GM12878 (cell line): ENCODE results near the gene MYL11. TPM values are rescaled to one million over a fixed set of nuclear protein-coding genes. Genes with fewer than 3 reads are reported as not detected.

ENCODE experiments used
- BHLHE40 ChIP-seq, 2 experiments: fragments of 450-650 bp in 1 of 2; IDR thresholded peaks; 2 replicates each; pipeline ENCODE4 v1.6.1; 2011 to 2017; ENCODE audit warnings: low read depth in 2 of 2, borderline replicate concordance in 1 of 2, improper control_type of control experiment in 1 of 2, low read length in 1 of 2, mild to moderate bottlenecking in 1 of 2
- CREM ChIP-seq: IDR thresholded peaks from 2 replicates; pipeline ENCODE4 v1.6.1; 2014; ENCODE audit warnings: antibody characterized with exemption, low read depth
- ESRRA ChIP-seq: IDR thresholded peaks from 2 replicates; pipeline ENCODE4 v1.6.1; 2012; ENCODE audit warnings: mild to moderate bottlenecking, low read length, improper control_type of control experiment
- FOXK2 ChIP-seq: fragments of 450-650 bp; IDR thresholded peaks from 2 replicates; pipeline ENCODE4 v1.6.1; 2017; ENCODE audit warnings: mild to moderate bottlenecking, moderate library complexity
- HDAC6 ChIP-seq: fragments of 200-600 bp; sonication (generic); IDR thresholded peaks from one replicate; pipeline ENCODE4 v1.8.0; 2017; ENCODE audit warnings: antibody characterized with exemption; ENCODE audit not compliant: unreplicated experiment
- HDGF ChIP-seq: fragments of 450-650 bp; IDR thresholded peaks from 2 replicates; pipeline ENCODE4 v1.6.1; 2016; ENCODE audit warnings: antibody characterized with exemption
- IKZF1 ChIP-seq: fragments of 450-650 bp; conservative IDR thresholded peaks from 2 replicates; pipeline ENCODE4 v1.6.1; 2017; ENCODE audit warnings: antibody characterized with exemption, mild to moderate bottlenecking
- JUND ChIP-seq: IDR thresholded peaks from 2 replicates; pipeline ENCODE4 v1.6.1; 2012; ENCODE audit warnings: low read depth, mild to moderate bottlenecking, low read length, improper control_type of control experiment, moderate library complexity
- LARP7 ChIP-seq: fragments of 450-650 bp; IDR thresholded peaks from 2 replicates; pipeline ENCODE4 v1.6.1; 2017; ENCODE audit warnings: mild to moderate bottlenecking
- MLLT1 ChIP-seq: fragments of 450-650 bp; IDR thresholded peaks from 2 replicates; pipeline ENCODE4 v1.6.1; 2016; ENCODE audit warnings: mild to moderate bottlenecking
- NFYA ChIP-seq: IDR thresholded peaks from 2 replicates; pipeline ENCODE4 v1.6.1; 2011; ENCODE audit warnings: low read depth, mild to moderate bottlenecking, low read length, improper control_type of control experiment, borderline replicate concordance
- PAX8 ChIP-seq: fragments of 450-650 bp; IDR thresholded peaks from 2 replicates; pipeline ENCODE4 v1.6.1; 2017; ENCODE audit warnings: mild to moderate bottlenecking, moderate library complexity
- RB1 ChIP-seq: fragments of 450-650 bp; formaldehyde crosslinking; IDR thresholded peaks from 2 replicates; pipeline ENCODE4 v1.6.1; 2017; ENCODE audit warnings: mild to moderate bottlenecking, borderline replicate concordance
- SMARCA5 ChIP-seq: fragments of 450-650 bp; IDR thresholded peaks from 2 replicates; pipeline ENCODE4 v1.6.1; 2017; ENCODE audit warnings: mild to moderate bottlenecking
- SPI1 ChIP-seq: IDR thresholded peaks from 2 replicates; pipeline ENCODE4 v1.6.1; 2011; ENCODE audit warnings: low read depth, mild to moderate bottlenecking, low read length, moderate library complexity, borderline replicate concordance; ENCODE audit not compliant: insufficient read depth
- STAT1 ChIP-seq: fragments of 450-650 bp; conservative IDR thresholded peaks from 2 replicates; pipeline ENCODE4 v1.6.1; 2014; ENCODE audit warnings: antibody characterized with exemption, mild to moderate bottlenecking
- WRNIP1 ChIP-seq: IDR thresholded peaks from 2 replicates; pipeline ENCODE4 v1.6.1; 2011; ENCODE audit warnings: low read depth, low read length, improper control_type of control experiment, borderline replicate concordance
- YY1 ChIP-seq: IDR thresholded peaks from 2 replicates; pipeline ENCODE4 v1.6.1; 2011; ENCODE audit warnings: low read depth, mild to moderate bottlenecking, low read length
- ZSCAN29 ChIP-seq: fragments of 450-650 bp; IDR thresholded peaks from 2 replicates; pipeline ENCODE4 v1.6.1; 2017; ENCODE audit warnings: mild to moderate bottlenecking, moderate library complexity
- polyA plus RNA-seq, 11 experiments: library from polyadenylated mRNA; depleted of rRNA in 4 of 11; unstranded in 6 of 11; stranded (reverse) in 5 of 11; fragments of >200 nt; fragmentation: Nextera tagmentation in 4 of 11; fragmentation: Illumina TruSeq in 1 of 11; extraction: Ambion mirVana in 4 of 11; extraction: Trizol in 1 of 11; gene quantifications; 1 replicate in 1 of 11; 2 replicates in 10 of 11; pipeline versions ENCODE4 v1.2.1 to v1.2.3, GENCODE V29; 2011 to 2016; ENCODE audit warnings: inconsistent platforms in 2 of 11, missing spikeins in 2 of 11, low read depth in 1 of 11
- total RNA-seq, 4 experiments: library from RNA; depleted of rRNA in 3 of 4; stranded (reverse); fragments of >200 nt in 3 of 4; fragmentation: Illumina TruSeq in 1 of 4; extraction: Trizol in 1 of 4; gene quantifications; 2 replicates each; pipeline versions ENCODE4 v1.2.1 to v1.2.3, GENCODE V29; 2013 to 2021
- TF ChIP-seq, protein P1 (sequence below): IDR thresholded peaks from 2 replicates; pipeline ENCODE4 v1.6.1; 2012; ENCODE audit warnings: low read depth, low read length, improper control_type of control experiment
- TF ChIP-seq, protein P2 (sequence below): fragments of 450-650 bp; IDR thresholded peaks from 2 replicates; pipeline ENCODE4 v1.6.1; 2017; ENCODE audit warnings: mild to moderate bottlenecking, low read depth, inconsistent platforms; ENCODE audit not compliant: poor library complexity, severe bottlenecking
- TF ChIP-seq, protein P3 (sequence below): IDR thresholded peaks from 2 replicates; pipeline ENCODE4 v1.6.1; 2012; ENCODE audit warnings: low read depth, low read length, improper control_type of control experiment
- TF ChIP-seq, protein P4 (sequence below): IDR thresholded peaks from 2 replicates; pipeline ENCODE4 v1.6.1; 2012; ENCODE audit warnings: mild to moderate bottlenecking, low read depth, low read length

The MYL11 gene
- total and polyA plus RNA-seq, 10 of the 15 experiments (the other 5 are each of a cell fraction or from before 2014, with no cell fraction given) = 0.19 to 1.2 (median 0.61) TPM; not detected in 5

DNA sequence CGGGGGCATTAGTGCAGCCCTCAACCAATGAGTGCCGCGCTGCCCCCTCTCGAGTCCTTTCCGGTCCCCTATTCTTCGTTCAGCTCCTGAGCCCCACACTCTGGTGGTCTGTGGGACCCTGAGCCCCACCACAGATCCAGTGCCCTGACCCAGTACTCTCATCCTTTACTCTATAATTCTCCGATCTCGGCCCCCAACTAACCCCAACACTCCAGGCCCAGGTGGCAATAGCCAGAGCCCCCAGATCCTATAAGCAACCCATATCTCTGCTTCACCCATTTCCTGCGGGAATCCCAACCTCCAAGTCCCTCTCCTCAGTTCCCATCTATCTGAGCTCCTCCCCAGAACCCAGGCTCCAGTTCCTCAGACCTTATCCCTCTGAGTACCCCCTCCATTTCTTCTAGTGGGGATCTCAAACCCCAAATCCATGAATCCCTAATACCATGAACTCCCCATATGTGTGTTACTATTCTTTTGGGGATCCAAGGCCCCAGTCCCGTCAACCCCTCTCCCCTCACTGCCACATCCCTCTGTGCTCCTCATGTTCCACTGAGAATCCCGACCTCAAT lies 3.3 kb upstream of the MYL11 start (continued):
- no peak for TF ChIP-seq SMARCA5
- TF ChIP-seq HDGF = no peak
- TF ChIP-seq HDAC6 = no peak
- no peak for TF ChIP-seq ESRRA
- TF ChIP-seq FOXK2 = no peak
- TF ChIP-seq, protein P1, sequence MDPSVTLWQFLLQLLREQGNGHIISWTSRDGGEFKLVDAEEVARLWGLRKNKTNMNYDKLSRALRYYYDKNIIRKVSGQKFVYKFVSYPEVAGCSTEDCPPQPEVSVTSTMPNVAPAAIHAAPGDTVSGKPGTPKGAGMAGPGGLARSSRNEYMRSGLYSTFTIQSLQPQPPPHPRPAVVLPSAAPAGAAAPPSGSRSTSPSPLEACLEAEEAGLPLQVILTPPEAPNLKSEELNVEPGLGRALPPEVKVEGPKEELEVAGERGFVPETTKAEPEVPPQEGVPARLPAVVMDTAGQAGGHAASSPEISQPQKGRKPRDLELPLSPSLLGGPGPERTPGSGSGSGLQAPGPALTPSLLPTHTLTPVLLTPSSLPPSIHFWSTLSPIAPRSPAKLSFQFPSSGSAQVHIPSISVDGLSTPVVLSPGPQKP = no peak
- no peak for TF ChIP-seq CREM
- TF ChIP-seq, protein P2, sequence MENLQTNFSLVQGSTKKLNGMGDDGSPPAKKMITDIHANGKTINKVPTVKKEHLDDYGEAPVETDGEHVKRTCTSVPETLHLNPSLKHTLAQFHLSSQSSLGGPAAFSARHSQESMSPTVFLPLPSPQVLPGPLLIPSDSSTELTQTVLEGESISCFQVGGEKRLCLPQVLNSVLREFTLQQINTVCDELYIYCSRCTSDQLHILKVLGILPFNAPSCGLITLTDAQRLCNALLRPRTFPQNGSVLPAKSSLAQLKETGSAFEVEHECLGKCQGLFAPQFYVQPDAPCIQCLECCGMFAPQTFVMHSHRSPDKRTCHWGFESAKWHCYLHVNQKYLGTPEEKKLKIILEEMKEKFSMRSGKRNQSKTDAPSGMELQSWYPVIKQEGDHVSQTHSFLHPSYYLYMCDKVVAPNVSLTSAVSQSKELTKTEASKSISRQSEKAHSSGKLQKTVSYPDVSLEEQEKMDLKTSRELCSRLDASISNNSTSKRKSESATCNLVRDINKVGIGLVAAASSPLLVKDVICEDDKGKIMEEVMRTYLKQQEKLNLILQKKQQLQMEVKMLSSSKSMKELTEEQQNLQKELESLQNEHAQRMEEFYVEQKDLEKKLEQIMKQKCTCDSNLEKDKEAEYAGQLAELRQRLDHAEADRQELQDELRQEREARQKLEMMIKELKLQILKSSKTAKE = no peak
- no peak for TF ChIP-seq STAT1
- TF ChIP-seq, protein P3, sequence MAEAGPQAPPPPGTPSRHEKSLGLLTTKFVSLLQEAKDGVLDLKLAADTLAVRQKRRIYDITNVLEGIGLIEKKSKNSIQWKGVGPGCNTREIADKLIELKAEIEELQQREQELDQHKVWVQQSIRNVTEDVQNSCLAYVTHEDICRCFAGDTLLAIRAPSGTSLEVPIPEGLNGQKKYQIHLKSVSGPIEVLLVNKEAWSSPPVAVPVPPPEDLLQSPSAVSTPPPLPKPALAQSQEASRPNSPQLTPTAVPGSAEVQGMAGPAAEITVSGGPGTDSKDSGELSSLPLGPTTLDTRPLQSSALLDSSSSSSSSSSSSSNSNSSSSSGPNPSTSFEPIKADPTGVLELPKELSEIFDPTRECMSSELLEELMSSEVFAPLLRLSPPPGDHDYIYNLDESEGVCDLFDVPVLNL = no peak
- TF ChIP-seq RB1 = no peak
- 0 out of 2 replicates have a peak, but pooled peaks have one; percentile 44 for TF ChIP-seq LARP7
- peak; percentile 72 for TF ChIP-seq MLLT1
- TF ChIP-seq IKZF1 = no peak; the same call in none of the 2 replicates
- no peak for TF ChIP-seq SPI1
- TF ChIP-seq WRNIP1 = no peak
- TF ChIP-seq, protein P4, sequence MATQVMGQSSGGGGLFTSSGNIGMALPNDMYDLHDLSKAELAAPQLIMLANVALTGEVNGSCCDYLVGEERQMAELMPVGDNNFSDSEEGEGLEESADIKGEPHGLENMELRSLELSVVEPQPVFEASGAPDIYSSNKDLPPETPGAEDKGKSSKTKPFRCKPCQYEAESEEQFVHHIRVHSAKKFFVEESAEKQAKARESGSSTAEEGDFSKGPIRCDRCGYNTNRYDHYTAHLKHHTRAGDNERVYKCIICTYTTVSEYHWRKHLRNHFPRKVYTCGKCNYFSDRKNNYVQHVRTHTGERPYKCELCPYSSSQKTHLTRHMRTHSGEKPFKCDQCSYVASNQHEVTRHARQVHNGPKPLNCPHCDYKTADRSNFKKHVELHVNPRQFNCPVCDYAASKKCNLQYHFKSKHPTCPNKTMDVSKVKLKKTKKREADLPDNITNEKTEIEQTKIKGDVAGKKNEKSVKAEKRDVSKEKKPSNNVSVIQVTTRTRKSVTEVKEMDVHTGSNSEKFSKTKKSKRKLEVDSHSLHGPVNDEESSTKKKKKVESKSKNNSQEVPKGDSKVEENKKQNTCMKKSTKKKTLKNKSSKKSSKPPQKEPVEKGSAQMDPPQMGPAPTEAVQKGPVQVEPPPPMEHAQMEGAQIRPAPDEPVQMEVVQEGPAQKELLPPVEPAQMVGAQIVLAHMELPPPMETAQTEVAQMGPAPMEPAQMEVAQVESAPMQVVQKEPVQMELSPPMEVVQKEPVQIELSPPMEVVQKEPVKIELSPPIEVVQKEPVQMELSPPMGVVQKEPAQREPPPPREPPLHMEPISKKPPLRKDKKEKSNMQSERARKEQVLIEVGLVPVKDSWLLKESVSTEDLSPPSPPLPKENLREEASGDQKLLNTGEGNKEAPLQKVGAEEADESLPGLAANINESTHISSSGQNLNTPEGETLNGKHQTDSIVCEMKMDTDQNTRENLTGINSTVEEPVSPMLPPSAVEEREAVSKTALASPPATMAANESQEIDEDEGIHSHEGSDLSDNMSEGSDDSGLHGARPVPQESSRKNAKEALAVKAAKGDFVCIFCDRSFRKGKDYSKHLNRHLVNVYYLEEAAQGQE = no peak
- TF ChIP-seq NFYA = no peak
- no peak for TF ChIP-seq JUND
- no peak for TF ChIP-seq PAX8
- TF ChIP-seq ZSCAN29 = no peak
- no peak for TF ChIP-seq YY1
- TF ChIP-seq BHLHE40 (IDR thresholded peaks at IDR 0.05; ENCODE audit: borderline replicate concordance in 1 of 2, low read depth in 2 of 2, low read length in 1 of 2) = no peak
